ENCODE measurements around the gene LETMD1.
"Not testable (repeated sequence)": the region's sequence is repeated elsewhere in the genome, so short reads cannot be mapped to it uniquely, and the experiment has no call there.

The LETMD1 gene

GRCh38 chr12:51078346-51078745 is 30.2 kb downstream of the LETMD1 start:
- DNase-seq = not testable (repeated sequence)

- DNase-seq = not testable (repeated sequence)
These were observed 30.7 kb downstream of the LETMD1 start for GRCh38 chr12:51078866-51079265.

- no peak for DNase-seq
These were observed 32.0 kb downstream of the LETMD1 start for GRCh38 chr12:51080136-51080535.

GRCh38 chr12:51081421-51081820 is 33.3 kb downstream of the LETMD1 start:
- DNase-seq = no peak

- peak; percentile 21 to 29 for DNase-seq
These were observed 34.5 kb downstream of the LETMD1 start for GRCh38 chr12:51082561-51083125.

GRCh38 chr12:51083126-51083833 is 35.2 kb downstream of the LETMD1 start, which contains the start of gene CSRNP2:
CSRNP2 (minus strand) TSS chr12:51083596; CDS start chr12:51076561, 7,035 bp downstream.
- peak; percentile 93 to 94 for DNase-seq

- DNase-seq = peak; percentile 13 to 38
These were observed 37.6 kb downstream of the LETMD1 start for GRCh38 chr12:51085757-51086156.

- no peak for DNase-seq
These were observed 38.8 kb downstream of the LETMD1 start for GRCh38 chr12:51086933-51087332.

- peak in 1 of 2 donors; percentile 4 for DNase-seq
These were observed 39.7 kb downstream of the LETMD1 start for GRCh38 chr12:51087818-51088217.

- DNase-seq = no peak
These were observed 42.6 kb downstream of the LETMD1 start for GRCh38 chr12:51090705-51091229.

- no peak for DNase-seq
These were observed 50.5 kb downstream of the LETMD1 start for GRCh38 chr12:51098611-51099010.

GRCh38 chr12:51103977-51104376 is 55.9 kb downstream of the LETMD1 start:
- DNase-seq = no peak

- DNase-seq = peak; percentile 21 to 25
These were observed 60.0 kb downstream of the LETMD1 start for GRCh38 chr12:51108136-51108535.
